Right forelimb (tissue), 1 donor: ENCODE data around the gene HLA-DOA.

Experiments
- DNase-seq: peaks from one replicate; pipeline ENCODE4 v3.0.0-alpha.2; 2018

HLA-DOA gene

DNA sequence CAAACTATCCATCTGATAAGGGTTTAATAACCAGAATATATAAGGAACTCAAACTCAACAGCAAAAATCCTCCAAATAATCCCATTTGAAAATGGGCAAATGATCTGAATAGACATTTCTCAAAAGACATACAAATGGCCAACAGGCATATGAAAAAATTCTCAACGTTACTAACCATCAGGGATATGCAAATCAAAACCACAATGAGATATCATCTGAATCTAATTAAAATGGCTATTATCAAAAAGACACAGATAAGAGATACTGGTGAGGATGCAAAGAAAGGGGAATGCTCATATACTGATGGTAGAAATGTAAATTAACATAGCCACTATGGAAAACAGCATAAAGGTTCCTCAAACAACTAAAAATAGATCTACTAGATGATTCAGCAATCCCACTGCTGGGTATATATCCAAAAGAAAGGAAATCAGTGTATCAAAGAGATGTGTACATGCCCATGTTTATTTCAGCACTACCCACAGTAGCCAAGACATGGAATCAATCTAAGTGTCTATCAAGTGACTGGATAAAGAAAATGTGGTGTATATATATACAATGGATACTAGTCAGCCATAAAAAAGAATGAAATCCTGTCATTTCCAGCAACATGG is 47.1 kb downstream of the HLA-DOA start:
- no peak for DNase-seq

DNA sequence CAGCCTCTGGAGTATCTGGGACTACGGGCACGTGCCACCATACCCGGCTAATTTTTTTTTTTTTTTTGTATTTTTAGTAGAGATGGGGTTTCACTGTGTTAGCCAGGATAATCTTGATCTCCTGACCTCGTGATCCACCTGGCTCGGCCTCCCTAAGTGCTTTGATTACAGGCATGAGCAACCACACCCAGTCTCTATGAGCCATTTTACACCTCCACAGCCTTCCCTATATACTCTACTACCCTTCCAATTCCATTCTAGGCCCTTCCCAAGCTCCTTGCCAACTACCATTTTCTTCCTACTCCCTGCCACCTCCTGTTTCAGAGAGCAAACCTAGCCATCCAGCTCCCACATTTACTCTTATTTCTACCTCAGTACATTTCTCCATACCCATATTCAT is 48.8 kb downstream of the HLA-DOA start:
- no peak for DNase-seq

DNA sequence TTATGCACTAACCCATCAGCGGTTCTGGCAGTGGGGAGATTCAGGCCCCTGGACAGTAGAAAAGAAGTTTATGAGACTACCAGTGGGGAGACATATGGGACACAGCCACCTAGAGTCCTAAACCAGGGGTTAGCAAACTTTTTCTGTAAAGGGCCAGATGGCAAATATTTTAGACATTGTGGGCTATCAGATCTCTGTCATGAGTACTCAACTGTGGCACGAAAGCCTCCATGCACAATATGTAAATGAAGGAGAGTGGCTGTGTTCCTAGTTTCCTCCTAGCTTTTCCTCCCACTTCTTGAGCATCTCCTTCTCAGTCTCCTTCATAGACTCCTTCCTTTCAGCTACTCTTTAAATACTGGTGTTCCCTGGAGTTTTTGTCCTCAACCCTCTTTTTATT is 53.2 kb downstream of the HLA-DOA start:
- DNase-seq, result no peak

DNA sequence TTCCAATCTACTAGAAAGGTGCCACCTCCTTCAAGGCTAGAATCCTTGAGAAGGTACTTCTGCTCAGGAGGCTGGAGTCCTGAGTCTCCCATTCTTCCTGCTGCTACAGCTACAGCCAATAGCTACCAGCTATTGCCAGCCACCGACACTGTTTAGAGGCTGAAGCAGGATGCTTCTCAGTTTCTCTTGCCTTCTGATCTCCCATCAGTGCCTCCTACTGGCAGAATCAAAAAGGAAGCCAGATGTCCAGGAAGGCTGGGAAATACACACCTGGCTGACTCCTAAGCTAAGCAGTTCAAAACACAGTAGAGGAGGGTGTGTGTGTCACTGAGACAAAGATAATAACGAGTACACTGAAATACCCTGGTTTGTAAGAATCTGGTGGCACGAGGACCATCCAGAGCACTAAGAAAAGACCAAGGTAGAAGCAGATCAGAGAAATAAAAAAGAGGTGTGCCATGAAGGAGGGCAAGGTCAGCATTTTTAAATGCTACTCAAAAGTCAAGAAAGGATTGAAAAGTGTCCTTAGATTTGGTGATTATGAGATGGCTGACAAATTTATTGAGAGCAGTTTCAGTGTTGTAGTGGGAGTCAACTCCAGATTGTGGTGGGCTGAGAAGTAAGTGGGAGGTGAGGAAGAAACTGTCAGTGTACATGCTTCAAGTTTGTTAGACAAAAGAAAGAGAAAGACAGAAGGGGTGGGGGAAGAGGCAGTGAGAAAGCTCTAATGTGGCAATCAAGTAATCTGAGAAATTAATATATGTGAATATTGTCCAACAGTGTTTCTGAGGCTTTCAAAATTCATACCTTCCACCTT is 54.2 kb downstream of the HLA-DOA start:
- DNase-seq, result no peak

DNA sequence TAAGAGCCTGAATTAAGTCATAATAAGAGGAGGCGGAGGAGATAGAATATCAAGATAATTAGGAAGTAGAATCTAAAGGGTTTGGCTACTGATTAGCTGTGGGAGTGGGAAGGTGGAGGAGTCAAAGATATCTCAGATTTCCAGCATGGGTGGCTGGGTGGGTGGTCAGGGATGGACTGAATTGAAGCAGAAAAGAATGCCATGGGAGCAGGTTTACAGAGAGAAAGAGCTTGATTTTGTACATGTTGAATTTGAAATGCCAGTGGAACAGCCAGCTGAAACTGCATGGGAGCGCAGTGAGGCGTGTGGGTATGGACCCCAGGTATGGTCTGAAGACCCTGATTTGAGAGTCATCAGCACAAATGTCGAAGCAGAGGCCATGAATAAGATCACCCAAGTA is 55.1 kb downstream of the HLA-DOA start:
- DNase-seq, result no peak
